HG03135 (cell line): ENCODE measurements around the gene PPP1R3E.

Source experiments
- ATAC-seq: cut with Tn5 transposase; IDR thresholded peaks from one replicate; pipeline ENCODE4 v1.9.1; 2021; ENCODE audit warnings: mild to moderate bottlenecking, moderate library complexity; ENCODE audit not compliant: unreplicated experiment

The PPP1R3E gene

DNA sequence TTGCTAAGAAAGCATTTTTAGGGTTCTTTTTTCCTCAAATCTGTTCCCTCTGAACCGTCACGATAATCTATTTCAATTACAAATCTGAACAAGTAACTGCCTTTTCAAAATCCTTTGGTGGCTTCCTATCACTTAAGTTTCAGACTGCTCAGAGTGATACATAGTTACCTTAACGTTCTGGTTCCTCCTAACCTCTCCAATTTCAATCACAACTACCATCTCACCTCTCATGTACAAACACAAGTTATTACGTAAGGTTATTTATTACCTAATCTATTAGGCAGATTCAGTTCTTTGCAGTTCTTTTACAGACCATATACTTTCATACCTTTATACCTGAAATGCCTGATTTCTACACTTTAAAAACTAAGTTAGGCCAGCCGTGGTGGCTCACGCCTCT is 52.8 kb downstream of the PPP1R3E start:
- ATAC-seq, result no peak

DNA sequence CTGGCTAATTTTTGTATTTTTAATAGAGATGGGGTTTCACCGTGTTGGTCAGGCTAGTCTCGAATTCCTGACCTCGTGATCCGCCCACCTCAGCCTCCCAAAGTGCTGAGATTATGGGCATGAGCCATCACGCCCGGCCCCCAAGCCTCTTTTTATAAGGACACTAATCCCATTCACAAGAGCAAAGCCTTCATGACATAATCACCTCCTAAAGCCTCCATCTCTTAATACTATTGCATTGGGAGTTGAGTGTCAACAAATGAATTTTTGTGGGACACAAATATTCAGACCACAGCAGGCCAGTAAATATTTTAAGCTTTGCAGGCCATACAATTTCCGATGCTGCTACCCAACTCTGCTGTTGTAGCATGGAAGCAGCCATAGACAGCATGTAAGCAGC is 54.1 kb downstream of the PPP1R3E start:
- ATAC-seq, result no peak
